AG09309 (cell line): ENCODE measurements around the gene LRRFIP2.

Source experiments
- DNase-seq: peaks from one replicate; pipeline ENCODE4 v3.0.0-alpha.2; 2010; ENCODE audit warnings: low read depth
- H3K4me3 ChIP-seq: 2 replicates; pipeline ENCODE4 v1.5.1; 2011; ENCODE audit warnings: mild to moderate bottlenecking, low read depth, low read length, moderate library complexity; ENCODE audit not compliant: control insufficient read depth
- TF ChIP-seq, protein P1 (sequence below): IDR thresholded peaks from 2 replicates; pipeline ENCODE4 v1.5.1; 2011; ENCODE audit warnings: mild to moderate bottlenecking, low read depth, low read length, inconsistent platforms; ENCODE audit not compliant: insufficient read depth, control insufficient read depth; ENCODE audit errors: missing control alignments

Gene LRRFIP2

GRCh38 chr3:37162501-37163245 lies 11.7 kb downstream of the LRRFIP2 start:
- no peak for DNase-seq
- TF ChIP-seq, protein P1, sequence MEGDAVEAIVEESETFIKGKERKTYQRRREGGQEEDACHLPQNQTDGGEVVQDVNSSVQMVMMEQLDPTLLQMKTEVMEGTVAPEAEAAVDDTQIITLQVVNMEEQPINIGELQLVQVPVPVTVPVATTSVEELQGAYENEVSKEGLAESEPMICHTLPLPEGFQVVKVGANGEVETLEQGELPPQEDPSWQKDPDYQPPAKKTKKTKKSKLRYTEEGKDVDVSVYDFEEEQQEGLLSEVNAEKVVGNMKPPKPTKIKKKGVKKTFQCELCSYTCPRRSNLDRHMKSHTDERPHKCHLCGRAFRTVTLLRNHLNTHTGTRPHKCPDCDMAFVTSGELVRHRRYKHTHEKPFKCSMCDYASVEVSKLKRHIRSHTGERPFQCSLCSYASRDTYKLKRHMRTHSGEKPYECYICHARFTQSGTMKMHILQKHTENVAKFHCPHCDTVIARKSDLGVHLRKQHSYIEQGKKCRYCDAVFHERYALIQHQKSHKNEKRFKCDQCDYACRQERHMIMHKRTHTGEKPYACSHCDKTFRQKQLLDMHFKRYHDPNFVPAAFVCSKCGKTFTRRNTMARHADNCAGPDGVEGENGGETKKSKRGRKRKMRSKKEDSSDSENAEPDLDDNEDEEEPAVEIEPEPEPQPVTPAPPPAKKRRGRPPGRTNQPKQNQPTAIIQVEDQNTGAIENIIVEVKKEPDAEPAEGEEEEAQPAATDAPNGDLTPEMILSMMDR: no peak
- no peak overlapping the region for H3K4me3 ChIP-seq

DNA sequence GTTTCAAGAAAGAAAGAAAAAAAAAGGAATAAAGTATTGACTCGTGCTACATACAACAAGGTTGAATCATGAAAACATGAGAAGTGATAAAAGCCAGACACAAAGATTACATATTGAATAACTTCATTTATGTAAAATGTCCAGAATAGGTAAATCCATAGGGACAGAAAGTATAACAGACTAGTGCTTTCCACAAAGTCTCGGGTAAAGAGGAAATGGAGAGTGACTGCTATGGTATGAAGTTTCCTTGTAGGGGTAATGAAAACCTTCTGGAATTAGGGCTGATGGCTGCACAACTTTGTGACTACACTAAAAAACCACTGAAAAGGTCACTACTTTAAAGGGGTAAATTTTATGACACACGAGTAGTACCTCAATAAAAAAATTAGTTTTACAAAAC lies 13.0 kb downstream of the LRRFIP2 start:
- TF ChIP-seq, protein P1: no peak
- DNase-seq: no peak

GRCh38 chr3:37155782-37156181 lies 18.6 kb downstream of the LRRFIP2 start:
- DNase-seq: no peak
- no peak overlapping the region for H3K4me3 ChIP-seq
- TF ChIP-seq, protein P1: no peak

More for the DNA sequence above, 13.0 kb downstream of the LRRFIP2 start:
- H3K4me3 ChIP-seq: no peak overlapping the region

GRCh38 chr3:37154668-37155314 lies 19.6 kb downstream of the LRRFIP2 start:
- TF ChIP-seq, protein P1: no peak
- H3K4me3 ChIP-seq: no peak overlapping the region
- no peak for DNase-seq

DNA sequence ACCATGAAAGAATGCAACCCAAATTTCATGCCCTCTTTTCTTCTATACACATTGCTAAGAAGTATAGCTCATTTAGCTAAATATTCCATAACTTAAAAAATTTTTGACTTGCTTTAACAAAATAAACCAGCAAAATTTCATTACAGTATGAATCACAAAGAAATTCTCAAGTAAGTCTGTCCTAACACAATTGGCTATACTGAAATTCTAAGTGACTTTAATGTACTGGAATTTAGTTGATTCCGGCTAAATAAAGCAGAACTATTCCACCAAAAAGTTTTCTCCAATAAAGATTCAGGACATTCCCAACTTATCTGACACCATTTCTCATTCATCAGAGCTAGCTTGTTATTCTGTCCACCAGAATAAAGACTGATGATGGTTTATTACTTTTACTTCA lies 23.8 kb downstream of the LRRFIP2 start:
- TF ChIP-seq, protein P1: no peak
- DNase-seq: no peak
- no peak overlapping the region for H3K4me3 ChIP-seq

- TF ChIP-seq, protein P1: no peak
- DNase-seq: no peak
- no peak overlapping the region for H3K4me3 ChIP-seq
Observed at GRCh38 chr3:37149257-37149656, 25.1 kb downstream of the LRRFIP2 start.
